HG03097 (cell line): ENCODE measurements around the gene DPP6.
A peak's percentile ranks its signal among the peaks of the same experiment; 100 is the strongest.
"Not testable (repeated sequence)": the region's sequence is repeated elsewhere in the genome, so short reads cannot be mapped to it uniquely, and the experiment has no call there.

ENCODE experiments used
- ATAC-seq: cut with Tn5 transposase; IDR thresholded peaks from one replicate; pipeline ENCODE4 v1.9.1; 2021; ENCODE audit not compliant: unreplicated experiment, low FRiP score

The DPP6 gene

GRCh38 chr7:154911862-154912455 is 859.8 kb downstream of the DPP6 start:
- ATAC-seq = no peak

GRCh38 chr7:154912871-154913637 is 860.9 kb downstream of the DPP6 start:
- no peak for ATAC-seq

- peak; percentile 97 for ATAC-seq
Measured at GRCh38 chr7:154913638-154914307, 861.6 kb downstream of the DPP6 start.

- no peak for ATAC-seq
Measured at GRCh38 chr7:154914308-154914995, 862.3 kb downstream of the DPP6 start.

GRCh38 chr7:154914996-154915380 is 862.8 kb downstream of the DPP6 start:
- no peak for ATAC-seq

- no peak for ATAC-seq
Measured at GRCh38 chr7:154915600-154915999, 863.4 kb downstream of the DPP6 start.

GRCh38 chr7:154916381-154916780 is 864.2 kb downstream of the DPP6 start:
- ATAC-seq = no peak

GRCh38 chr7:154916856-154917807 is 864.9 kb downstream of the DPP6 start:
- ATAC-seq = no peak

- ATAC-seq = no peak
Measured at GRCh38 chr7:154917808-154918160, 865.6 kb downstream of the DPP6 start.

GRCh38 chr7:154918266-154918665 is 866.1 kb downstream of the DPP6 start:
- ATAC-seq = no peak

- ATAC-seq = no peak
Measured at GRCh38 chr7:154918741-154919140, 866.5 kb downstream of the DPP6 start.

- ATAC-seq = no peak
Measured at GRCh38 chr7:154919344-154920225, 867.4 kb downstream of the DPP6 start.

- ATAC-seq = not testable (repeated sequence)
Measured at GRCh38 chr7:154922472-154922871, 870.3 kb downstream of the DPP6 start.

GRCh38 chr7:154927624-154928125 is 875.5 kb downstream of the DPP6 start:
- peak; percentile 39 for ATAC-seq

- ATAC-seq = peak; percentile 75
Measured at GRCh38 chr7:154928136-154929005, 876.2 kb downstream of the DPP6 start.

GRCh38 chr7:154929006-154929726 is 877.0 kb downstream of the DPP6 start:
- ATAC-seq = no peak

- ATAC-seq = no peak
Measured at GRCh38 chr7:154931906-154932305, 879.7 kb downstream of the DPP6 start.
